ENCODE results near the gene FAM25G. TPM values are rescaled to one million over a fixed set of nuclear protein-coding genes. Genes with fewer than 3 reads are reported as not detected.

The FAM25G gene
- total and polyA plus RNA-seq, 2 of the 4 experiments (the other 2 are of a cell fraction), result not detected

- WGBS, 2 experiments (ENCODE audit: extremely low coverage in 2 of 2, insufficient read length in 1 of 2), result 68% methylated on average over 3 of the region's 10 CpGs; no CpG with 5 or more reads in 1 of the 2 experiments
- BruUV-seq (replicated peaks), result no TSS peak
Measured at GRCh38 chr10:47454008-47454779, 37.3 kb downstream of the FAM25G start.

More at GRCh38 chr10:47454008-47454779, 37.3 kb downstream of the FAM25G start:
- H3K27ac ChIP-seq (ENCODE audit: insufficient read depth, low read length), result no peak overlapping the region
- H3K4me2 ChIP-seq (ENCODE audit: low read depth, low read length), result no peak overlapping the region
- H3K79me1 ChIP-seq (ENCODE audit: low read depth in 1 of 2, low read length in 2 of 2), result no peaks in the 10 kb centered on the region
- H3K9me1 ChIP-seq (ENCODE audit: insufficient read depth, low read length), result peaks cover 9% of the 10 kb centered on the region; the same call in 1 of the 2 replicates
- dilution Hi-C loops (cut with HindIII; ENCODE audit: low sequenced_read_pairs, unreplicated experiment) (no loop called here), in situ Hi-C loops (cut with MboI; ENCODE audit: low sequenced_read_pairs) (no loop called here), intact Hi-C loops (cut with micrococcal nuclease) (no loop called here)
- no peak overlapping the region for H2BK20ac ChIP-seq (ENCODE audit: low read depth, low read length)
- no peak overlapping the region for H2AFZ ChIP-seq (replicated peaks; ENCODE audit: low read length, poor library complexity)
- peaks cover 10% of the 10 kb centered on the region for H3K4me1 ChIP-seq (ENCODE audit: control insufficient read depth, insufficient read depth, low read length)
- ChIA-PET POLR2A (ENCODE audit: unreplicated experiment) (no interaction called here), CTCF (no interaction called here)
- no peak overlapping the region for H2BK5ac ChIP-seq (ENCODE audit: low read depth, low read length, poor library complexity, severe bottlenecking)
- no peak overlapping the region for H3K4me3 ChIP-seq (ENCODE audit: insufficient read depth, low read depth, low read length)
- H4K8ac ChIP-seq (ENCODE audit: low read depth in 2 of 2, low read length in 2 of 2), result no peak overlapping the region
- TF ChIP-seq SMC3 (IDR thresholded peaks at IDR 0.05; ENCODE audit: low read depth, low read length) (no peak), FOS (IDR thresholded peaks at IDR 0.05; ENCODE audit: low read depth, low read length) (no peak), MAZ (IDR thresholded peaks at IDR 0.05; ENCODE audit: borderline replicate concordance, low read depth, low read length) (no peak), CEBPB (IDR thresholded peaks at IDR 0.05; ENCODE audit: low read depth, low read length) (no peak), RAD21 (IDR thresholded peaks at IDR 0.05; ENCODE audit: low read length) (no peak), CHD1 (IDR thresholded peaks at IDR 0.05; ENCODE audit: low read depth, low read length) (no peak), RFX5 (IDR thresholded peaks at IDR 0.05; ENCODE audit: low read depth, low read length) (no peak), POLR2A (IDR thresholded peaks at IDR 0.05; ENCODE audit: low read depth, low read length) (no peak), MAFK (IDR thresholded peaks at IDR 0.05; ENCODE audit: low read depth, low read length) (no peak), USF2 (IDR thresholded peaks at IDR 0.05; ENCODE audit: low read depth, low read length) (no peak), ELK1 (IDR thresholded peaks at IDR 0.05; ENCODE audit: borderline replicate concordance, low read depth, low read length) (no peak), RCOR1 (IDR thresholded peaks at IDR 0.05; ENCODE audit: insufficient replicate concordance, low read length) (no peak), NFE2L2 (IDR thresholded peaks at IDR 0.05; ENCODE audit: low read depth, low read length) (no peak), MXI1 (IDR thresholded peaks at IDR 0.05; ENCODE audit: borderline replicate concordance, low read depth, low read length) (no peak), BHLHE40 (IDR thresholded peaks at IDR 0.05; ENCODE audit: low read depth, low read length) (no peak), CTCF (conservative IDR thresholded peaks at IDR 0.05; ENCODE audit: low read depth, low read length) (no peak)
- peaks cover 26% of the 10 kb centered on the region; the same call in 1 of the 2 replicates for H3K27me3 ChIP-seq (ENCODE audit: control insufficient read depth, insufficient read depth, low read length)
- no peak overlapping the region for H2BK120ac ChIP-seq (ENCODE audit: low read depth, low read length)
- no peak overlapping the region for H3K18ac ChIP-seq (ENCODE audit: low read depth, low read length)
- H4K20me1 ChIP-seq (ENCODE audit: insufficient read depth, low read length), result no peaks in the 10 kb centered on the region
- H2BK15ac ChIP-seq (ENCODE audit: low read depth, low read length), result no peak overlapping the region
- no peaks in the 10 kb centered on the region for H3K36me3 ChIP-seq (ENCODE audit: control insufficient read depth, insufficient read depth, low read length)
- no peak overlapping the region for H3K14ac ChIP-seq (replicated peaks; ENCODE audit: low read depth, low read length)
- H3K9ac ChIP-seq (ENCODE audit: low read depth, low read length), result no peak overlapping the region
- no peak for ATAC-seq (ENCODE audit: low read depth)
- no peak overlapping the region for H2AK5ac ChIP-seq (ENCODE audit: low read depth, low read length)
- H3K4ac ChIP-seq (ENCODE audit: low read depth, low read length), result no peak overlapping the region
- no peak overlapping the region for H4K5ac ChIP-seq (ENCODE audit: low read depth, low read length)
- no peak overlapping the region for H4K91ac ChIP-seq (ENCODE audit: insufficient read depth, low read depth, low read length)
- no peak overlapping the region for H3K23ac ChIP-seq (ENCODE audit: low read depth, low read length)
- H3K9me3 ChIP-seq (ENCODE audit: control insufficient read depth, insufficient read depth, low read length), result no peaks in the 10 kb centered on the region
- no peak overlapping the region for H3K56ac ChIP-seq (ENCODE audit: extremely low read depth, insufficient read depth, low read length)
- H2AK9ac ChIP-seq (replicated peaks; ENCODE audit: low read depth, low read length, poor library complexity), result peak overlapping the region; percentile 3
- DNase-seq, result no peak

All from IMR-90 (cell line).